ENCODE data around the gene KLK5. TPM values are rescaled to one million over a fixed set of nuclear protein-coding genes. Genes with fewer than 3 reads are reported as not detected.

Gene KLK5
- polyA plus RNA-seq, 2 donors: 13.9 to 18.7 TPM

DNA sequence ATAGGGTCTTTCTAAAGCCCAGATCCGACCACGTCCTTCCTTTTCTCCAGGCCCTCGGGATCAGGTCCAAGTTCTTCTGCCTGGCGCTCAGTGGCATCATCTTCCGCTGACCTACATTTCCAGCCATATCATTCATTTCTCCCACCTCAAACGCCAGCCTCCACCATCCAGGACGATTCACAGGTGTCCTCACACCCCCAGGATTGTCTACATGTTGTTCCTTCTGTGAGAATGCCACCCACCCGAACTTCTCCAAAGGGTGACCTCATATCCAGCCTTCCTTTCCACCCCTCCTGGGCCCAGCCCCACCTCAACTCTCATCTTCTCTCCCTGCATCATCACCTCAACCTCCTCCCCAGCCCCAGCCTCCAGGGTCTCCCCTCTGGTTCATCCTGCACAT lies 4.7 kb upstream of the KLK5 start:
- Histone ChIP-seq H3K9me3 (ENCODE audit: control insufficient read depth in 2 of 2, insufficient read depth in 1 of 2, low read depth in 1 of 2, low read length in 1 of 2) (peaks cover 0 to 2% of the 10 kb centered on the region in 2 donors), H3K36me3 (ENCODE audit: control insufficient read depth in 2 of 2, insufficient read depth in 2 of 2, low read length in 1 of 2) (no peaks in the 10 kb centered on the region), H3K4me3 (ENCODE audit: low read depth in 1 of 2, low read length in 2 of 2) (no peak overlapping the region), H3K4me1 (ENCODE audit: control insufficient read depth in 2 of 2, insufficient read depth in 2 of 2, low read length in 1 of 2) (peaks cover 0 to 2% of the 10 kb centered on the region in 2 donors), H3K27ac (ENCODE audit: low read depth in 2 of 2, low read length in 1 of 2) (no peak overlapping the region), H3K27me3 (ENCODE audit: control insufficient read depth in 1 of 2, insufficient read depth in 2 of 2, low read length in 2 of 2) (no peaks in the 10 kb centered on the region)
- 68 to 81% methylated on average over 8 of the region's 8 CpGs for WGBS, 2 donors

DNA sequence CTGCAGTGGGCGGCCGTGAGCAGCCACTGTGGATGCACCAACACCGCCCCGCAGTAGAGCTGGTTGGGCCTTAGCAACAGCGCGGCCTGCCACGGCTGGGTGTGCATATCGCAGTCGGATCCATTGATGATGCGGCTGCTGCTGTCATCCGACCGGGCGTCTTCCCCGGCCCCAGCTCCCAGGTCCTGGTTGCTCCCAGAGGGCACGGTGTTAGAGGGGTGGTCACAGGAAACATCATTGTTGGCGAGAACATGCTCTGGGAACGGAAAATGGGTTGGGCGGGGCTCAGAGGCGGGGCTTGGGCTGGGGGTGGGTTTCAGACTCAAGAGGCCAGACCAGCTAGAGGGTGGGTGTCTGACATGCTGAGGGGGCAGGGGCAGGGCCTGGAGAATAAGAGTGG lies 3.0 kb downstream of the KLK5 start:
- H3K4me3 ChIP-seq (ENCODE audit: low read depth in 1 of 2, low read length in 2 of 2): no peak overlapping the region
- WGBS, 2 donors: 62 to 73% methylated on average over 17 to 19 of the region's 19 CpGs

DNA sequence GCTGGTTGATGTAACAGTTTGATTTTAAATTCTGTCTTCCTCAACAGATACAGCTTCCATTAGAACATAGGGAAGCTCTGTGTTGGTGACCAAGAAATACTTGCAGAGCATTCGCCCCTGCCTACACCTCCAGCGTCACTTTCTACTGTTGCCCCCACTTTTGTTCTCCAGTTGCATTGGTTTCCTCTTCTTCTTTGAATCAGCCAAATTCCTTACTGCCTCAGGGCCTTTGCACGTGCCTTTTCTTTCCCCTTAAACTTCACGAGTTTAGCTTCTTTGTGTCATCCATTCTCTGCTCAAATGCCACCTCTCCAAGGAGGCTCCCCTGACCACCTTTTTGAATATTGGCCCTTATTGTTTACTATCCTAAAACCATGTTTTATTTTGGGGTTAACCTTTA lies 5.7 kb downstream of the KLK5 start:
- no peak overlapping the region for H3K27ac ChIP-seq (ENCODE audit: low read depth in 2 of 2, low read length in 1 of 2)
- H3K4me1 ChIP-seq (ENCODE audit: control insufficient read depth in 2 of 2, insufficient read depth in 2 of 2, low read length in 1 of 2): no peaks in the 10 kb centered on the region
- H3K27me3 ChIP-seq (ENCODE audit: control insufficient read depth in 1 of 2, insufficient read depth in 2 of 2, low read length in 2 of 2): no peaks in the 10 kb centered on the region
- no peaks in the 10 kb centered on the region for H3K36me3 ChIP-seq (ENCODE audit: control insufficient read depth in 2 of 2, insufficient read depth in 2 of 2, low read length in 1 of 2)
- no peak overlapping the region for H3K4me3 ChIP-seq (ENCODE audit: low read depth in 1 of 2, low read length in 2 of 2)
- 80 to 81% methylated on average over 4 of the region's 4 CpGs for WGBS, 2 donors
- H3K9me3 ChIP-seq (ENCODE audit: control insufficient read depth in 2 of 2, insufficient read depth in 1 of 2, low read depth in 1 of 2, low read length in 1 of 2): no peaks in the 10 kb centered on the region

More for the DNA sequence above, 3.0 kb downstream of the KLK5 start:
- no peaks in the 10 kb centered on the region for H3K27me3 ChIP-seq (ENCODE audit: control insufficient read depth in 1 of 2, insufficient read depth in 2 of 2, low read length in 2 of 2)
- no peak overlapping the region for H3K27ac ChIP-seq (ENCODE audit: low read depth in 2 of 2, low read length in 1 of 2)
- H3K9me3 ChIP-seq (ENCODE audit: control insufficient read depth in 2 of 2, insufficient read depth in 1 of 2, low read depth in 1 of 2, low read length in 1 of 2): no peaks in the 10 kb centered on the region
- H3K36me3 ChIP-seq (ENCODE audit: control insufficient read depth in 2 of 2, insufficient read depth in 2 of 2, low read length in 1 of 2): no peaks in the 10 kb centered on the region
- peaks cover 0 to 2% of the 10 kb centered on the region in 2 donors for H3K4me1 ChIP-seq (ENCODE audit: control insufficient read depth in 2 of 2, insufficient read depth in 2 of 2, low read length in 1 of 2)

DNA sequence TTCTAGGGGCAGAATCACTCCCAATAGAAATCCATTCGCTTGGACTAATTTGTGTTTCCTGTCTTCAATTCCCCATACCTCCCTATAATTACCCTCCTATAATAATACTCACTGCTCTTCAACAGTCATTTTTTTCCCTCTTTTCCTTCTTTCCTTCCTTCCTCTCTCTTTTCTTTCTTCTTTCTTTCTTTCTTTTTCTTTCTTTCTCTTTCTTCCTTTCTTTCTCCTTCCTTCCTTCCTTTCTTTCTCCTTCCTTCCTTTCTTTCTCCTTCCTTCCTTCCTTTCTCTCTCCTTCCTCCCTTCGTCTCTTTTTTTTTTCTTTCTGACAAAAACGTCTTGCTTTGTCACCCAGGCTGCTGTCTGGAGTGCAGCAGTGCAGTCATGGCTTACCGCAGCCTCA lies 8.0 kb downstream of the KLK5 start:
- Histone ChIP-seq H3K27me3 (ENCODE audit: control insufficient read depth in 1 of 2, insufficient read depth in 2 of 2, low read length in 2 of 2) (no peaks in the 10 kb centered on the region), H3K27ac (ENCODE audit: low read depth in 2 of 2, low read length in 1 of 2) (no peak overlapping the region), H3K4me1 (ENCODE audit: control insufficient read depth in 2 of 2, insufficient read depth in 2 of 2, low read length in 1 of 2) (no peaks in the 10 kb centered on the region), H3K9me3 (ENCODE audit: control insufficient read depth in 2 of 2, insufficient read depth in 1 of 2, low read depth in 1 of 2, low read length in 1 of 2) (no peaks in the 10 kb centered on the region), H3K4me3 (ENCODE audit: low read depth in 1 of 2, low read length in 2 of 2) (no peak overlapping the region), H3K36me3 (ENCODE audit: control insufficient read depth in 2 of 2, insufficient read depth in 2 of 2, low read length in 1 of 2) (no peaks in the 10 kb centered on the region)
- 69 to 73% methylated on average over 4 of the region's 4 CpGs for WGBS, 2 donors

DNA sequence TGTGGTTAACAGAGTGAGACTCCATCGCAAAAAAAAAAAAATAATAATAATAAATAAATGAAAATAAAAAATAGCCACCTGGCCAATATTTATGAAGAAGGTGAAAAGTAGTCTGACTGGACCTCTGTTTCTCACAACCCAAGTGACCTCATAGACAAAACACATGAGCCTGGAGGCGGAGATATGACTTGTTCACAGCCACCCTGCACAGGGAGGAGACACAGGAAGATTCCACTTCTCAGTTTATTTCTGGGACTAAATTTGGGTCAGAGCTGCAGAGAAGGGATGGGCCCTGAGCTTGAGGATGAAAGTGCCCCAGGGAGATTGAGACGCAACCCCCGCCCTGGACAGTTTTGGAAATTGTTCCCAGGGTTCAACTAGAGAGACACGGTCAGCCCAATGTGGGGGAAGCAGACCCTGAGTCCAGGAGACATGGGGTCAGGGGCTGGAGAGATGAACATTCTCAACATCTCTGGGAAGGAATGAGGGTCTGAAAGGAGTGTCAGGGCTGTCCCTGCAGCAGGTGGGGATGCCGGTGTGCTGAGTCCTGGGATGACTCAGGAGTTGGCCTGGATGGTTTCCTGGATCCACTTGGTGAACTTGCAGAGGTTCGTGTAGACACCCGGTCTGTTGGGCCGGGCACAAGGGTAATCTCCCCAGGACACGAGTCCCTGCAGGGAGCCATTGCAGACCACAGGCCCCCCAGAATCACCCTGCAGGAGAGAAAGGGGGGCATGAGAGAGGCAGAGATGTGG lies 9.6 kb downstream of the KLK5 start:
- Histone ChIP-seq H3K9me3 (ENCODE audit: control insufficient read depth in 2 of 2, insufficient read depth in 1 of 2, low read depth in 1 of 2, low read length in 1 of 2) (no peaks in the 10 kb centered on the region), H3K4me3 (ENCODE audit: low read depth in 1 of 2, low read length in 2 of 2) (no peak overlapping the region), H3K27me3 (ENCODE audit: control insufficient read depth in 1 of 2, insufficient read depth in 2 of 2, low read length in 2 of 2) (no peaks in the 10 kb centered on the region), H3K4me1 (ENCODE audit: control insufficient read depth in 2 of 2, insufficient read depth in 2 of 2, low read length in 1 of 2) (no peaks in the 10 kb centered on the region), H3K27ac (ENCODE audit: low read depth in 2 of 2, low read length in 1 of 2) (peak overlapping the region; percentile 61 to 87), H3K36me3 (ENCODE audit: control insufficient read depth in 2 of 2, insufficient read depth in 2 of 2, low read length in 1 of 2) (no peaks in the 10 kb centered on the region)
- WGBS, 2 donors: 68 to 70% methylated on average over 10 of the region's 10 CpGs

DNA sequence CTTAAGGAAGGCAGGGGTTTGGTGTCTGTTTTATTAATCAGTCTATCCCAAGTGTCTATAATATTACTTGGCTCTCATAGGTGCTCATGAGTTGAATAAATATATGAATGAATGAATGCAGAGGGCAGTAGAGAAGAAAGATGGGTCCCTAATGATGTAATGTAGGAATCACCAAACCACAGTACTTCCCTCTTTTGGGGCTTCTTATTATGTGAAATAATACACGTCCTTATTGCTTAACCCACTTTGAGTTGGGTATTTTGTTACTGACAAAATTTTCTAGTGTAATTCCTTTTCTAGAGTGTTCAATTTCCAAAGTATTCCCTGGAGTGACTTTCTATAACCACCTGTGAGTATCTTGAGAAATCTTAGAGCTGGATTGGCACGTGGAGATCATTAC lies 13.2 kb downstream of the KLK5 start:
- 67 to 83% methylated on average over 2 of the region's 2 CpGs for WGBS, 2 donors

DNA sequence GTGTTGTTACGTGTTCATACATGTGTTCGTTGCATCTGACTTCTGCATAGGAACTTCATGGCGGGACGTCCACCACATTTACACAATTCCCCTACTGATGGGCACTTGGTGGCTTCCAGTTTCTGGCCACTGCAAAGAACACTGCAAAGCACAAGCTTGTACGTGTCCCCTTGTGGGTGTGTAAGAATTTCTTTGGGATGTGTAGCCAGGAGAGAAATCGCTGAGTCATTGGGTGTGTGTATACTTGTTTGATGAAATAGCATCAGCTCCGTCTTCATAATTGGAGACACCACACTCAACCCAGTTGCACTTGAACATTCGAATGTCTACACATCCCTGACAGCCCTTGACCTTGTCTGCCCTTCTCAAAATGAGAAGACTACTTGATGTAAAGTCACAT lies 19.2 kb downstream of the KLK5 start:
- Histone ChIP-seq H3K27ac (ENCODE audit: low read depth in 2 of 2, low read length in 1 of 2) (peak overlapping the region; percentile 66 to 85), H3K4me1 (ENCODE audit: control insufficient read depth in 2 of 2, insufficient read depth in 2 of 2, low read length in 1 of 2) (no peaks in the 10 kb centered on the region), H3K36me3 (ENCODE audit: control insufficient read depth in 2 of 2, insufficient read depth in 2 of 2, low read length in 1 of 2) (no peaks in the 10 kb centered on the region), H3K27me3 (ENCODE audit: control insufficient read depth in 1 of 2, insufficient read depth in 2 of 2, low read length in 2 of 2) (no peaks in the 10 kb centered on the region), H3K4me3 (ENCODE audit: low read depth in 1 of 2, low read length in 2 of 2) (no peak overlapping the region), H3K9me3 (ENCODE audit: control insufficient read depth in 2 of 2, insufficient read depth in 1 of 2, low read depth in 1 of 2, low read length in 1 of 2) (no peaks in the 10 kb centered on the region)
- 44 to 56% methylated on average over 8 of the region's 8 CpGs for WGBS, 2 donors

More for the DNA sequence above, 13.2 kb downstream of the KLK5 start:
- Histone ChIP-seq H3K4me1 (ENCODE audit: control insufficient read depth in 2 of 2, insufficient read depth in 2 of 2, low read length in 1 of 2) (no peaks in the 10 kb centered on the region), H3K27me3 (ENCODE audit: control insufficient read depth in 1 of 2, insufficient read depth in 2 of 2, low read length in 2 of 2) (no peaks in the 10 kb centered on the region), H3K27ac (ENCODE audit: low read depth in 2 of 2, low read length in 1 of 2) (no peak overlapping the region), H3K36me3 (ENCODE audit: control insufficient read depth in 2 of 2, insufficient read depth in 2 of 2, low read length in 1 of 2) (no peaks in the 10 kb centered on the region), H3K4me3 (ENCODE audit: low read depth in 1 of 2, low read length in 2 of 2) (no peak overlapping the region), H3K9me3 (ENCODE audit: control insufficient read depth in 2 of 2, insufficient read depth in 1 of 2, low read depth in 1 of 2, low read length in 1 of 2) (no peaks in the 10 kb centered on the region)

DNA sequence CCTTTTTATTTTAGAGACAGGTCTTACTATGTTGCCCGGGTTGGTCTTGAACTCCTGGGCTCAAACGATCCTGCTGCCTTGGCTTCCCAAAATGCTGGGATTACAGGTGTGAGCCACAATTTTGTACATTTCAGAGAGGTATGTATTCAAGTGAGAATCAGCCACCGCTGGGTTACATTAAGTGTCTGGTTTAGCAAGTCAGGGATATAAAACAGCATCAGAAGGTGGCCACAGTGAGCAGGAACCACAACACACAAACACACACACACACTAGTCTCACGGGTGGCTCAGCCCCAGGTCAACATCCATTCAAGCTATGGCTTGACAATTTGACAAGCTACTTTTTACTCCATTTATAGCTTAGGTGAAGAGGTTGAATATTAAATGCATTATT lies 20.2 kb downstream of the KLK5 start:
- H3K27ac ChIP-seq (ENCODE audit: low read depth in 2 of 2, low read length in 1 of 2): peak overlapping the region; percentile 66 to 94
- 41 to 47% methylated on average over 4 of the region's 4 CpGs for WGBS, 2 donors
- no peaks in the 10 kb centered on the region for H3K27me3 ChIP-seq (ENCODE audit: control insufficient read depth in 1 of 2, insufficient read depth in 2 of 2, low read length in 2 of 2)
- H3K36me3 ChIP-seq (ENCODE audit: control insufficient read depth in 2 of 2, insufficient read depth in 2 of 2, low read length in 1 of 2): no peaks in the 10 kb centered on the region
- no peak overlapping the region for H3K4me3 ChIP-seq (ENCODE audit: low read depth in 1 of 2, low read length in 2 of 2)
- no peaks in the 10 kb centered on the region for H3K4me1 ChIP-seq (ENCODE audit: control insufficient read depth in 2 of 2, insufficient read depth in 2 of 2, low read length in 1 of 2)
- H3K9me3 ChIP-seq (ENCODE audit: control insufficient read depth in 2 of 2, insufficient read depth in 1 of 2, low read depth in 1 of 2, low read length in 1 of 2): no peaks in the 10 kb centered on the region

DNA sequence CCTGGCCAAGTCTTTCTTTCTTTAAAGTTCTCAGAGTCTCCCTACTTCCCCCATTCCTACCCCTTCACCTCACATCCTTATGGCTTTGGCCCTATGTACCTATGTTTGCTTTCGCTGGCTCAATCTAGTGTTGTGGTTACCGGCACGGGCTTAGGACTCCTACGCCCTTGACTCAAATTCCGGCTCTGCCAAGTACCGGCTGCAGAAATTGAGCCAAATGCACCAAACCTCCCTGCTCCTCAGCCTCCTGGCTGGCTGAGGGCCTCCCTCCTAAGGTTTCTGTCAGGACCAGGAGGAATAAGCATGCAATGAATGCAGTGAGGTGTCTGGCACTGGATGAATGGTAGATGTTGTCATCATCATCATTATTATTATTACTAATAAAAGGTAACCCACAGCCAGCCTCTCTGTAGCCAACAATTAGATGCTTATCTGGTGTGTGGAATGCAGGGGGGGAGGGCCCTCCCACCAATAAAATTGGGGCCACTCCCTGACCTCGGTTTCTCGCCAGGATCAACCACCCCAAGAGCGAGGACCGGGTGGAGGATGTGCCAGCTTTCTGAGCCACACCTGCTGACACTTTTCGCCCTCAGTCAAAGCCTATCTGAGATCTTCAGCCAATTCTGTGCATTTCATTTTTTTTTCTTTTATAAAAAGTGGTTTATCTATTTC lies 20.7 kb downstream of the KLK5 start:
- H3K27ac ChIP-seq (ENCODE audit: low read depth in 2 of 2, low read length in 1 of 2): peak overlapping the region; percentile 66 to 94
- H3K9me3 ChIP-seq (ENCODE audit: control insufficient read depth in 2 of 2, insufficient read depth in 1 of 2, low read depth in 1 of 2, low read length in 1 of 2): no peaks in the 10 kb centered on the region
- 44 to 48% methylated on average over 11 of the region's 11 CpGs for WGBS, 2 donors
- no peaks in the 10 kb centered on the region for H3K4me1 ChIP-seq (ENCODE audit: control insufficient read depth in 2 of 2, insufficient read depth in 2 of 2, low read length in 1 of 2)
- H3K27me3 ChIP-seq (ENCODE audit: control insufficient read depth in 1 of 2, insufficient read depth in 2 of 2, low read length in 2 of 2): no peaks in the 10 kb centered on the region
- no peak overlapping the region for H3K4me3 ChIP-seq (ENCODE audit: low read depth in 1 of 2, low read length in 2 of 2)
- H3K36me3 ChIP-seq (ENCODE audit: control insufficient read depth in 2 of 2, insufficient read depth in 2 of 2, low read length in 1 of 2): no peaks in the 10 kb centered on the region

DNA sequence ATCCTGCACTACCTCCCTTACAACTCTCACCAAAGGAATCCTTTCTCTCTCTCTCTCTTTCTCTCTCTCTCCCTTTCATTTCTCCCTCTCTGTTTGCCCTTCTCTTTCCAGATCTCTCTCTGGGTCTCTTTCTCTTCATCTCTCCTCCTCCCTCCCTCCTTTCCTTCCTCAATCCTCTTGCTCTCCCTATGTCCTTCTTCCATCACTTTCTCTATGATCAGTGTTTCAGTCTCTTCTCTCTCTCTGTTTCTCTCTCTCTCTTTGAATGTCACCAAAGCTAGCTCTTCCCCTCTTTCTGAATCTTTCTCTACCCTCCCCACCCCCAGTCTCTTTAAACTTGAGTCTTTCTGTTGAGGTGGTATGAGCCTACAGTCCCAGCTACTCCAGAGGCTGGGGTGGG lies 21.8 kb downstream of the KLK5 start:
- Histone ChIP-seq H3K4me1 (ENCODE audit: control insufficient read depth in 2 of 2, insufficient read depth in 2 of 2, low read length in 1 of 2) (no peaks in the 10 kb centered on the region), H3K27ac (ENCODE audit: low read depth in 2 of 2, low read length in 1 of 2) (no peak overlapping the region), H3K27me3 (ENCODE audit: control insufficient read depth in 1 of 2, insufficient read depth in 2 of 2, low read length in 2 of 2) (no peaks in the 10 kb centered on the region), H3K36me3 (ENCODE audit: control insufficient read depth in 2 of 2, insufficient read depth in 2 of 2, low read length in 1 of 2) (no peaks in the 10 kb centered on the region), H3K9me3 (ENCODE audit: control insufficient read depth in 2 of 2, insufficient read depth in 1 of 2, low read depth in 1 of 2, low read length in 1 of 2) (no peaks in the 10 kb centered on the region), H3K4me3 (ENCODE audit: low read depth in 1 of 2, low read length in 2 of 2) (no peak overlapping the region)

Data from esophagus (tissue), 2 donors.